K562 (cell line): Measurements from ENCODE around the gene KIAA1614. TPM values are rescaled to one million over a fixed set of nuclear protein-coding genes. Genes with fewer than 3 reads are reported as not detected.

Source experiments
- ATAC-seq: fragments of 200-7000 bp; cut with Tn5 transposase; 3 replicates; pipeline ENCODE4 v1.9.1; 2020; ENCODE audit warnings: moderate library complexity
- BruUV-seq: library from RNA; stranded (reverse); fragments of 400-500 nt; replicated peaks from 2 replicates; lab custom pipeline; 2021; lab: Mats Ljungman, UMichigan
- CTCF ChIA-PET: fragments of 300-600 bp; formaldehyde crosslinking; extraction: SDS; loops from one replicate; lab custom pipeline; 2021; ENCODE audit warnings: low intra/inter-chr PET ratio; lab: Yijun Ruan, JAX
- POLR2A ChIA-PET: fragments of 300-600, 350-650 bp; sonication (Branson Sonifier 250); formaldehyde crosslinking; extraction: SDS; loops from one replicate; lab custom pipeline; 2021; ENCODE audit warnings: antibody characterized with exemption, inconsistent platforms; lab: Yijun Ruan, JAX
- DNase-seq, 4 experiments: peaks; one replicate each; pipeline versions ENCODE4 v3.0.0 to v3.0.0-alpha.2; 2011 to 2018; ENCODE audit warnings: low spot score in 3 of 4, mixed read lengths in 3 of 4; ENCODE audit errors: extremely low read depth in 1 of 4
- FAIRE-seq: peaks from 2 replicates; lab custom pipeline; 2011; peaks lifted over from hg19 to GRCh38; lab: Jason Lieb, UNC
- H2AFZ ChIP-seq: 2 replicates; pipeline ENCODE4 v1.6.0; 2011; ENCODE audit warnings: low read depth, low read length, control low read depth, inconsistent platforms
- H3K27ac ChIP-seq: fragments of 200-600 bp; 3 replicates; pipeline ENCODE4 v1.8.0; 2011; ENCODE audit warnings: low read depth, mild to moderate bottlenecking, control low read depth, inconsistent platforms, low read length, moderate library complexity, mixed read lengths; ENCODE audit errors: extremely low read depth
- H3K27me3 ChIP-seq, 2 experiments: fragments of 300-600 bp in 1 of 2; 2 replicates in 1 of 2; 3 replicates in 1 of 2; pipeline versions ENCODE4 v1.6.0 to v1.8.0; 2011; ENCODE audit warnings: inconsistent platforms in 2 of 2, low read length in 2 of 2, mild to moderate bottlenecking in 1 of 2, mixed read lengths in 1 of 2, moderate library complexity in 1 of 2; ENCODE audit not compliant: control insufficient read depth in 2 of 2, insufficient read depth in 2 of 2
- H3K36me3 ChIP-seq: fragments of 300-600 bp; 3 replicates; pipeline ENCODE4 v1.8.0; 2011; ENCODE audit warnings: mild to moderate bottlenecking, low read length, inconsistent platforms; ENCODE audit not compliant: control insufficient read depth, insufficient read depth
- H3K4me1 ChIP-seq, 2 experiments: fragments of 200-600 bp in 1 of 2; replicated peaks in 1 of 2; 2 replicates in 1 of 2; 3 replicates in 1 of 2; pipeline versions ENCODE4 v1.5.1 to v1.8.0; 2011; ENCODE audit warnings: inconsistent platforms in 2 of 2, low read length in 2 of 2, mild to moderate bottlenecking in 1 of 2, mixed read lengths in 1 of 2, moderate library complexity in 1 of 2; ENCODE audit not compliant: control insufficient read depth in 2 of 2, insufficient read depth in 2 of 2
- H3K4me2 ChIP-seq: 2 replicates; pipeline ENCODE4 v1.6.1; 2011; ENCODE audit warnings: low read length, control low read depth, inconsistent platforms, mixed read lengths; ENCODE audit not compliant: insufficient read depth
- H3K4me3 ChIP-seq: fragments of 200-600 bp; sonication (generic), shearing (Covaris generic); 2 replicates; pipeline ENCODE4 v1.5.1; 2016; ENCODE audit warnings: control low read depth, inconsistent platforms
- H3K79me2 ChIP-seq: fragments of 200-600 bp; 3 replicates; pipeline ENCODE4 v1.8.0; 2011; ENCODE audit warnings: low read length, inconsistent platforms; ENCODE audit not compliant: control insufficient read depth, insufficient read depth
- H3K9ac ChIP-seq, 2 experiments: 2 replicates each; pipeline versions ENCODE4 v1.6.0 to v1.6.1; 2011; ENCODE audit warnings: low read depth in 2 of 2, low read length in 2 of 2, control low read depth in 1 of 2, inconsistent platforms in 1 of 2, mild to moderate bottlenecking in 1 of 2, mixed read lengths in 1 of 2; ENCODE audit not compliant: insufficient read depth in 1 of 2
- H3K9me1 ChIP-seq: one replicate; pipeline ENCODE4 v1.6.0; 2011; ENCODE audit warnings: inconsistent platforms, mild to moderate bottlenecking, low read length, moderate library complexity; ENCODE audit not compliant: control insufficient read depth, insufficient read depth
- H3K9me3 ChIP-seq: replicated peaks from 2 replicates; pipeline ENCODE4 v1.5.1; 2011; ENCODE audit warnings: low read depth, low read length, inconsistent platforms; ENCODE audit not compliant: control insufficient read depth, insufficient read depth
- H4K20me1 ChIP-seq: replicated peaks from 2 replicates; pipeline ENCODE4 v1.6.1; 2011; ENCODE audit warnings: low read length, inconsistent platforms, mixed read lengths; ENCODE audit not compliant: control insufficient read depth, insufficient read depth
- CEBPB ChIP-seq: fragments of 450-650 bp; IDR thresholded peaks from 2 replicates; pipeline ENCODE4 v1.6.1; 2016; ENCODE audit warnings: missing genetic modification characterization, missing compliant biosample characterization
- ELF2 ChIP-seq: fragments of 250-450 bp; sonication (Bioruptor Pico); IDR thresholded peaks from 2 replicates; pipeline ENCODE4 v1.5.0; 2021; ENCODE audit warnings: mild to moderate bottlenecking
- HDAC1 ChIP-seq, 2 experiments: fragments of 450-650 bp; IDR thresholded peaks; 2 replicates each; pipeline ENCODE4 v1.6.1; 2016 to 2017; ENCODE audit warnings: inconsistent platforms in 1 of 2, mild to moderate bottlenecking in 1 of 2, moderate library complexity in 1 of 2
- HNRNPLL ChIP-seq: fragments of 200-400 bp; formaldehyde crosslinking; IDR thresholded peaks from 2 replicates; pipeline ENCODE4 v1.6.1; 2017; ENCODE audit warnings: low read length, low read depth, mild to moderate bottlenecking; ENCODE audit not compliant: poor library complexity, severe bottlenecking
- PHF20 ChIP-seq: fragments of 450-650 bp; IDR thresholded peaks from 2 replicates; pipeline ENCODE4 v1.6.1; 2018; ENCODE audit not compliant: partially characterized antibody
- U2AF2 ChIP-seq: fragments of 200-400 bp; formaldehyde crosslinking; optimal IDR thresholded peaks from 2 replicates; pipeline ENCODE3; 2017; ENCODE audit warnings: low read depth, mild to moderate bottlenecking, low read length
- ZC3H4 ChIP-seq: sonication (generic); formaldehyde crosslinking; IDR thresholded peaks from 2 replicates; pipeline ENCODE4 v1.9.0; 2021; ENCODE audit warnings: missing genetic modification reagents, borderline replicate concordance
- WGBS: fragments of 100-300 bp; shearing (Covaris generic); methylation state at CpG from one replicate; pipeline ENCODE4 v1.1.6; 2016; ENCODE audit warnings: low coverage, mixed read lengths; ENCODE audit not compliant: insufficient coverage; ENCODE audit errors: missing lambda C conversion rate; 5-methylcytosine and 5-hydroxymethylcytosine counted together
- in situ Hi-C: fragments of 300-500 bp; cut with MboI; formaldehyde crosslinking; loops from 4 replicates; pipeline ENCODE4 v1.15.0; 2018; ENCODE audit warnings: inconsistent platforms, mixed read lengths
- intact Hi-C: fragments of 100-400 bp; cut with micrococcal nuclease; formaldehyde crosslinking; loops from 2 replicates; pipeline ENCODE4 v1.14.2; 2022
- polyA plus RNA-seq, 8 experiments: library from polyadenylated mRNA; depleted of rRNA in 4 of 8; stranded (reverse) in 5 of 8; unstranded in 3 of 8; fragments of >200 nt; fragmentation: Nextera tagmentation in 2 of 8; fragmentation: Illumina TruSeq in 1 of 8; extraction: Ambion mirVana in 2 of 8; extraction: Trizol in 1 of 8; gene quantifications; 2 replicates each; pipeline versions ENCODE4 v1.2.1 to v1.2.3, GENCODE V29; 2011 to 2014; ENCODE audit warnings: inconsistent platforms in 1 of 8, missing spikeins in 1 of 8
- total RNA-seq, 7 experiments: library from RNA; depleted of rRNA in 6 of 7; stranded (reverse); fragments of >200 nt in 6 of 7; fragmentation: Illumina TruSeq in 2 of 7; extraction: Trizol in 2 of 7; gene quantifications; 2 replicates each; pipeline versions ENCODE4 v1.2.1 to v1.2.3, GENCODE V29; 2011 to 2021; ENCODE audit warnings: low replicate concordance in 1 of 7
- TF ChIP-seq, protein P1 (sequence below): fragments of 450-650 bp; formaldehyde crosslinking; IDR thresholded peaks from 2 replicates; pipeline ENCODE4 v1.4.0; 2020; ENCODE audit warnings: mild to moderate bottlenecking, moderate library complexity
- TF ChIP-seq, protein P2 (sequence below): sonication (generic); formaldehyde crosslinking; IDR thresholded peaks from 2 replicates; pipeline ENCODE4 v1.8.0; 2023; ENCODE audit warnings: mild to moderate bottlenecking, missing genetic modification reagents

The KIAA1614 gene
- total and polyA plus RNA-seq, 9 of the 15 experiments (the other 6 are each of a cell fraction or from before 2014, with no cell fraction given), result 0.01 to 1.1 (median 0.15) TPM; not detected in 1

DNA sequence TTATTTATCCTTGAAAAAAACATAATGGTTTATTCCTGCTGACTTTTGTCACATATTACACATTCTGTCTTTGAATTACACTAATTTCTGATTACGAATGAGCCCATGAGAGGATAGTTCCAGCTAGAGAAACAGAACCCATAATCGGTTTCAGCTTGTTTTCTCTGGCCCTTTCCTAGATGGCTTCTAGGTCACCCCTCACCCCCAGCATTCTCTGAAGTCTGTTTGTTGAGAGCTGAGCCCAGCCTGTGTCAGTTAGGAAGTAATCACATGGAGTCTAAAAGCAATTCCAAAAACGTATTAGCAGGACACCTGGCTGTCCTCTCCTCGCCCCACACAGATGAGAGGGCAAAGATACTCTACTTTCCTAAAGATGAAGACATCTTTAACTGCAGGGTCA lies 48.9 kb downstream of the KIAA1614 start:
- WGBS, result 63% methylated on average over 4 of the region's 4 CpGs
- H3K27ac ChIP-seq, result no peak overlapping the region
- FAIRE-seq, result no peak
- H3K36me3 ChIP-seq, result peaks cover 12% of the 10 kb centered on the region; the same call in 2 of the 3 replicates
- no peak for DNase-seq
- ChIA-PET POLR2A (interaction anchor here (0.7 to 1.2 kb wide), 2 partner anchors 15 to 181 kb away, joined by 3 to 6 read pairs; no protein-coding TSS in a partner anchor), CTCF (no interaction called here)
- H3K4me2 ChIP-seq, result no peak overlapping the region
- no peaks in the 10 kb centered on the region for H3K27me3 ChIP-seq
- no peak for ATAC-seq
- BruUV-seq, result no TSS peak
- no peaks in the 10 kb centered on the region for H3K9me3 ChIP-seq
- no peaks in the 10 kb centered on the region for H4K20me1 ChIP-seq
- no peaks in the 10 kb centered on the region for H3K4me1 ChIP-seq
- intact Hi-C loops, result no loop called here
- no peaks in the 10 kb centered on the region for H3K9me1 ChIP-seq
- in situ Hi-C loops, result no loop called here
- no peak overlapping the region for H3K9ac ChIP-seq
- TF ChIP-seq U2AF2, result no peak
- no peak for TF ChIP-seq ZC3H4 (CRISPR knock-in tag)
- TF ChIP-seq CEBPB (tag), result no peak
- TF ChIP-seq, protein P1, sequence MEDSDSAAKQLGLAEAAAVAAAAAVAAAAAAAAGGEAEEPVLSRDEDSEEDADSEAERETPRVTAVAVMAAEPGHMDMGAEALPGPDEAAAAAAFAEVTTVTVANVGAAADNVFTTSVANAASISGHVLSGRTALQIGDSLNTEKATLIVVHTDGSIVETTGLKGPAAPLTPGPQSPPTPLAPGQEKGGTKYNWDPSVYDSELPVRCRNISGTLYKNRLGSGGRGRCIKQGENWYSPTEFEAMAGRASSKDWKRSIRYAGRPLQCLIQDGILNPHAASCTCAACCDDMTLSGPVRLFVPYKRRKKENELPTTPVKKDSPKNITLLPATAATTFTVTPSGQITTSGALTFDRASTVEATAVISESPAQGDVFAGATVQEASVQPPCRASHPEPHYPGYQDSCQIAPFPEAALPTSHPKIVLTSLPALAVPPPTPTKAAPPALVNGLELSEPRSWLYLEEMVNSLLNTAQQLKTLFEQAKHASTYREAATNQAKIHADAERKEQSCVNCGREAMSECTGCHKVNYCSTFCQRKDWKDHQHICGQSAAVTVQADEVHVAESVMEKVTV, result no peak
- TF ChIP-seq, protein P2, sequence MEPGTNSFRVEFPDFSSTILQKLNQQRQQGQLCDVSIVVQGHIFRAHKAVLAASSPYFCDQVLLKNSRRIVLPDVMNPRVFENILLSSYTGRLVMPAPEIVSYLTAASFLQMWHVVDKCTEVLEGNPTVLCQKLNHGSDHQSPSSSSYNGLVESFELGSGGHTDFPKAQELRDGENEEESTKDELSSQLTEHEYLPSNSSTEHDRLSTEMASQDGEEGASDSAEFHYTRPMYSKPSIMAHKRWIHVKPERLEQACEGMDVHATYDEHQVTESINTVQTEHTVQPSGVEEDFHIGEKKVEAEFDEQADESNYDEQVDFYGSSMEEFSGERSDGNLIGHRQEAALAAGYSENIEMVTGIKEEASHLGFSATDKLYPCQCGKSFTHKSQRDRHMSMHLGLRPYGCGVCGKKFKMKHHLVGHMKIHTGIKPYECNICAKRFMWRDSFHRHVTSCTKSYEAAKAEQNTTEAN (CRISPR knock-in tag), result no peak
- no peak for TF ChIP-seq HNRNPLL
- no peak for TF ChIP-seq HDAC1 (IDR thresholded peaks at IDR 0.05)
- TF ChIP-seq PHF20, result no peak
- no peak for TF ChIP-seq ELF2 (CRISPR knock-in tag)
- no peak overlapping the region for H3K4me3 ChIP-seq
- H2AFZ ChIP-seq, result no peak overlapping the region
- no peaks in the 10 kb centered on the region for H3K79me2 ChIP-seq
